HepG2 (cell line): ENCODE results near the gene RSPH1. TPM values are rescaled to one million over a fixed set of nuclear protein-coding genes. Genes with fewer than 3 reads are reported as not detected.

Source experiments
- ATAC-seq: fragments of 200-7000 bp; cut with Tn5 transposase; 3 replicates; pipeline ENCODE4 v1.9.1; 2020; ENCODE audit warnings: mild to moderate bottlenecking, moderate library complexity
- BruUV-seq: library from RNA; stranded (reverse); fragments of 400-500 nt; replicated peaks from 2 replicates; lab custom pipeline; 2021; lab: Mats Ljungman, UMichigan
- CTCF ChIA-PET: fragments of 300-600 bp; formaldehyde crosslinking; extraction: SDS; loops from one replicate; lab custom pipeline; 2021; ENCODE audit warnings: low total read pairs, inconsistent platforms, low intra/inter-chr PET ratio; lab: Yijun Ruan, JAX
- POLR2A ChIA-PET: fragments of 350-600 bp; sonication (Branson Sonifier 250); formaldehyde crosslinking; loops from one replicate; lab custom pipeline; 2020; ENCODE audit warnings: antibody characterized with exemption, inconsistent platforms; lab: Yijun Ruan, JAX
- DNase-seq: peaks from one replicate; pipeline ENCODE4 v3.0.0-alpha.2; 2015; ENCODE audit warnings: low spot score
- FAIRE-seq: peaks from 3 replicates; lab custom pipeline; 2011; peaks lifted over from hg19 to GRCh38; lab: Jason Lieb, UNC
- H2AFZ ChIP-seq: one replicate; pipeline ENCODE4 v1.6.1; 2011; ENCODE audit warnings: low read length, inconsistent platforms
- H3K27ac ChIP-seq: fragments of 300-600 bp; 3 replicates; pipeline ENCODE4 v1.8.0; 2011; ENCODE audit warnings: mixed run types, mild to moderate bottlenecking, mixed read lengths, low read length, inconsistent platforms; ENCODE audit not compliant: insufficient read depth; ENCODE audit errors: extremely low read length
- H3K27me3 ChIP-seq, 2 experiments: fragments of 200-600 bp in 1 of 2; 2 replicates in 1 of 2; 3 replicates in 1 of 2; pipeline versions ENCODE4 v1.6.0 to v1.8.0; 2011; ENCODE audit warnings: low read length in 2 of 2, mild to moderate bottlenecking in 2 of 2, moderate library complexity in 2 of 2, inconsistent platforms in 1 of 2; ENCODE audit not compliant: insufficient read depth in 2 of 2, control insufficient read depth in 1 of 2
- H3K36me3 ChIP-seq, 2 experiments: fragments of 200-600 bp in 1 of 2; replicated peaks in 1 of 2; 2 replicates in 1 of 2; 3 replicates in 1 of 2; pipeline versions ENCODE4 v1.5.1 to v1.8.0; 2011; ENCODE audit warnings: low read length in 2 of 2, inconsistent platforms in 1 of 2; ENCODE audit not compliant: insufficient read depth in 2 of 2, control insufficient read depth in 1 of 2
- H3K4me1 ChIP-seq: 2 replicates; pipeline ENCODE4 v1.5.1; 2012; ENCODE audit warnings: low read length, inconsistent platforms; ENCODE audit not compliant: insufficient read depth
- H3K4me2 ChIP-seq: 2 replicates; pipeline ENCODE4 v1.6.0; 2011; ENCODE audit warnings: low read depth, low read length, inconsistent platforms
- H3K4me3 ChIP-seq, 3 experiments: fragments of 200-600 bp in 1 of 3; sonication (generic), shearing (Covaris generic) in 1 of 3; replicated peaks in 1 of 3; 2 replicates each; pipeline ENCODE4 v1.5.1; 2011 to 2016; ENCODE audit warnings: low read length in 3 of 3, inconsistent platforms in 2 of 3, low read depth in 2 of 3, mild to moderate bottlenecking in 2 of 3, control low read depth in 1 of 3, mixed read lengths in 1 of 3; ENCODE audit not compliant: insufficient read depth in 1 of 3
- H3K79me2 ChIP-seq: one replicate; pipeline ENCODE4 v1.6.1; 2011; ENCODE audit warnings: low read length, inconsistent platforms; ENCODE audit not compliant: insufficient read depth
- H3K9ac ChIP-seq: 2 replicates; pipeline ENCODE4 v1.6.0; 2011; ENCODE audit warnings: mild to moderate bottlenecking, low read depth, low read length, inconsistent platforms; ENCODE audit not compliant: insufficient read depth
- H3K9me3 ChIP-seq: 2 replicates; pipeline ENCODE4 v1.5.1; 2012; ENCODE audit warnings: mild to moderate bottlenecking, low read length
- H4K20me1 ChIP-seq: 2 replicates; pipeline ENCODE4 v1.6.0; 2011; ENCODE audit warnings: inconsistent platforms, mild to moderate bottlenecking, low read length, moderate library complexity; ENCODE audit not compliant: insufficient read depth
- AGO1 ChIP-seq: fragments of 200-400 bp; formaldehyde crosslinking; IDR thresholded peaks from 2 replicates; pipeline ENCODE4 v1.6.1; 2017; ENCODE audit warnings: mild to moderate bottlenecking, low read depth, low read length, moderate library complexity; ENCODE audit not compliant: poor library complexity, severe bottlenecking
- GATAD1 ChIP-seq: IDR thresholded peaks from 2 replicates; pipeline ENCODE4 v1.6.1; 2016; ENCODE audit warnings: missing genetic modification reagents, missing compliant biosample characterization
- HNRNPUL1 ChIP-seq: fragments of 200-400 bp; formaldehyde crosslinking; IDR thresholded peaks from 2 replicates; pipeline ENCODE4 v1.6.1; 2017; ENCODE audit warnings: low read depth, mild to moderate bottlenecking, low read length, moderate library complexity
- MIER3 ChIP-seq: IDR thresholded peaks from 2 replicates; pipeline ENCODE4 v1.6.1; 2016; ENCODE audit warnings: missing compliant biosample characterization, borderline replicate concordance
- MYC ChIP-seq: sonication (generic); formaldehyde crosslinking; IDR thresholded peaks from 2 replicates; pipeline ENCODE4 v1.9.0; 2021; ENCODE audit warnings: missing genetic modification reagents, borderline replicate concordance
- PAX8 ChIP-seq: sonication (generic); formaldehyde crosslinking; IDR thresholded peaks from 2 replicates; pipeline ENCODE4 v1.8.0; 2022; ENCODE audit warnings: mild to moderate bottlenecking, missing genetic modification reagents, borderline replicate concordance
- TGIF2 ChIP-seq: IDR thresholded peaks from 2 replicates; pipeline ENCODE4 v1.6.1; 2016; ENCODE audit warnings: control low read depth, missing compliant biosample characterization
- U2AF1 ChIP-seq: fragments of 200-400 bp; formaldehyde crosslinking; optimal IDR thresholded peaks from 2 replicates; pipeline ENCODE3; 2017; ENCODE audit warnings: mild to moderate bottlenecking, low read depth, low read length
- ZNF138 ChIP-seq: sonication (generic); formaldehyde crosslinking; IDR thresholded peaks from 2 replicates; pipeline ENCODE4 v1.5.0; 2020; ENCODE audit warnings: mild to moderate bottlenecking, low read depth, missing genetic modification reagents
- ZNF24 ChIP-seq: fragments of 450-650 bp; IDR thresholded peaks from 2 replicates; pipeline ENCODE4 v1.6.1; 2017; ENCODE audit warnings: antibody characterized with exemption, mild to moderate bottlenecking
- ZNF251 ChIP-seq: sonication (generic); formaldehyde crosslinking; IDR thresholded peaks from 2 replicates; pipeline ENCODE4 v1.9.0; 2021; ENCODE audit warnings: mild to moderate bottlenecking, missing genetic modification reagents
- ZNF496 ChIP-seq: sonication (generic); formaldehyde crosslinking; IDR thresholded peaks from 2 replicates; pipeline ENCODE4 v1.8.1; 2023; ENCODE audit warnings: mild to moderate bottlenecking, moderate library complexity, missing genetic modification reagents; ENCODE audit not compliant: insufficient replicate concordance
- ZNF557 ChIP-seq: sonication (generic); formaldehyde crosslinking; IDR thresholded peaks from 2 replicates; pipeline ENCODE4 v1.4.0; 2020; ENCODE audit warnings: missing genetic modification reagents
- WGBS: methylation state at CpG from one replicate; pipeline ENCODE4 v1.1.6; 2017; ENCODE audit warnings: low lambda C conversion rate; 5-methylcytosine and 5-hydroxymethylcytosine counted together
- in situ Hi-C: cut with HindIII; loops from 2 replicates; pipeline ENCODE4 v1.10.0; 2017; ENCODE audit warnings: low pct_unique_long_range_greater_than_20kb; ENCODE audit not compliant: extremely low pct_ligation_motif_present
- intact Hi-C: fragments of 100-400 bp; cut with micrococcal nuclease; formaldehyde crosslinking; loops from one replicate; pipeline ENCODE4 v1.10.0; 2022; ENCODE audit not compliant: unreplicated experiment
- polyA plus RNA-seq, 8 experiments: library from polyadenylated mRNA; depleted of rRNA in 3 of 8; stranded (reverse) in 7 of 8; unstranded in 1 of 8; fragments of >200 nt; fragmentation: Illumina TruSeq in 4 of 8; extraction: Trizol in 4 of 8; gene quantifications; 2 replicates each; pipeline versions ENCODE4 v1.2.1 to v1.2.3, GENCODE V29; 2011 to 2016; ENCODE audit warnings: low read depth in 4 of 8, missing spikeins in 1 of 8, mixed read lengths in 1 of 8; ENCODE audit not compliant: insufficient read depth in 1 of 8
- total RNA-seq, 5 experiments: library from RNA; depleted of rRNA; stranded (reverse); fragments of >200 nt; fragmentation: Illumina TruSeq; extraction: Trizol; gene quantifications; 2 replicates each; pipeline ENCODE4 v1.2.3, GENCODE V29; 2016; ENCODE audit warnings: low read depth in 1 of 5
- TF ChIP-seq, protein P1 (sequence below): sonication (generic); formaldehyde crosslinking; IDR thresholded peaks from 2 replicates; pipeline ENCODE4 v1.4.0; 2020; ENCODE audit warnings: mild to moderate bottlenecking, missing genetic modification reagents

RSPH1 gene
- total and polyA plus RNA-seq, 2 of the 13 experiments (the other 11 are each of a cell fraction or from before 2014, with no cell fraction given) = not detected

DNA sequence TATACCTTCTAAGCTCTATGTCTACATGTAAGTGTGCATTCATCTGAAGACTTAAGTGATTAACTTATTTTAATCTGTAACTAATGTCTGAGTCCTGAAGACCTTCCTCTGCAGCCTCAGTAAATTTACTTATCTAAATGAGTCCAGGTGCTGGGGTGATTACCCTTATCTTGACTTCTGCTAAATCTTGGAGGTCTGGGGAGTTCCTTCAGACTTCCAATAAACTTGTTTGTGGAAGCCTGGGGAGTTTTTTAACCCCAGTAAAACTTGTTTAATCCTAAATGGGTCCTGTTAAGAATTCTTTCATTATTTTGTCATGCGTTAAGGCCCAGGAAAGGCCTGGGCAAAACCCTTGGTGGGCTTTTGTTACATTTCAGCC is 37.0 kb downstream of the RSPH1 start:
- H3K4me1 ChIP-seq = no peaks in the 10 kb centered on the region
- POLR2A ChIA-PET = no interaction called here
- no peak overlapping the region for H2AFZ ChIP-seq
- no peaks in the 10 kb centered on the region for H4K20me1 ChIP-seq
- no peak for TF ChIP-seq ZNF557
- no peak for TF ChIP-seq GATAD1
- TF ChIP-seq MYC = no peak
- TF ChIP-seq, protein P1, sequence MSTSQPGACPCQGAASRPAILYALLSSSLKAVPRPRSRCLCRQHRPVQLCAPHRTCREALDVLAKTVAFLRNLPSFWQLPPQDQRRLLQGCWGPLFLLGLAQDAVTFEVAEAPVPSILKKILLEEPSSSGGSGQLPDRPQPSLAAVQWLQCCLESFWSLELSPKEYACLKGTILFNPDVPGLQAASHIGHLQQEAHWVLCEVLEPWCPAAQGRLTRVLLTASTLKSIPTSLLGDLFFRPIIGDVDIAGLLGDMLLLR = no peak
- TF ChIP-seq AGO1 = no peak
- no peak for TF ChIP-seq HNRNPUL1
- TF ChIP-seq U2AF1 = no peak
- TF ChIP-seq TGIF2 (CRISPR knock-in tag) = no peak
- TF ChIP-seq ZNF251 (CRISPR knock-in tag) = no peak
- TF ChIP-seq MIER3 (CRISPR knock-in tag) = no peak
- no peak for TF ChIP-seq ZNF496
- no peak for TF ChIP-seq PAX8 (CRISPR knock-in tag)
- no peak for TF ChIP-seq ZNF24
- no peak for TF ChIP-seq ZNF138 (CRISPR knock-in tag)
- TF ChIP-seq, all 625 proteins: peak for 0
- intact Hi-C loops (no loop called here), in situ Hi-C loops (no loop called here)
- Histone ChIP-seq H3K4me3 (no peak overlapping the region), H3K79me2 (no peaks in the 10 kb centered on the region), H3K27me3 (peaks cover 1 to 5% of the 10 kb centered on the region in 2 experiments; a peak in 2 of 5 replicates), H3K9ac (no peak overlapping the region), H3K27ac (no peak overlapping the region), H3K36me3 (no peaks in the 10 kb centered on the region), H3K4me2 (no peak overlapping the region), H3K9me3 (no peaks in the 10 kb centered on the region)
- no peak for ATAC-seq
- DNase-seq = no peak
- no TSS peak for BruUV-seq
- WGBS = 75% methylated on average over 1 of the region's 1 CpG
- no peak for FAIRE-seq
- CTCF ChIA-PET = no interaction called here
